ENCODE measurements around the gene CENPX. TPM values are rescaled to one million over a fixed set of nuclear protein-coding genes. Genes with fewer than 3 reads are reported as not detected.

Gene CENPX
- total RNA-seq: 82.9 and 87.9 TPM in 2 replicates

DNA sequence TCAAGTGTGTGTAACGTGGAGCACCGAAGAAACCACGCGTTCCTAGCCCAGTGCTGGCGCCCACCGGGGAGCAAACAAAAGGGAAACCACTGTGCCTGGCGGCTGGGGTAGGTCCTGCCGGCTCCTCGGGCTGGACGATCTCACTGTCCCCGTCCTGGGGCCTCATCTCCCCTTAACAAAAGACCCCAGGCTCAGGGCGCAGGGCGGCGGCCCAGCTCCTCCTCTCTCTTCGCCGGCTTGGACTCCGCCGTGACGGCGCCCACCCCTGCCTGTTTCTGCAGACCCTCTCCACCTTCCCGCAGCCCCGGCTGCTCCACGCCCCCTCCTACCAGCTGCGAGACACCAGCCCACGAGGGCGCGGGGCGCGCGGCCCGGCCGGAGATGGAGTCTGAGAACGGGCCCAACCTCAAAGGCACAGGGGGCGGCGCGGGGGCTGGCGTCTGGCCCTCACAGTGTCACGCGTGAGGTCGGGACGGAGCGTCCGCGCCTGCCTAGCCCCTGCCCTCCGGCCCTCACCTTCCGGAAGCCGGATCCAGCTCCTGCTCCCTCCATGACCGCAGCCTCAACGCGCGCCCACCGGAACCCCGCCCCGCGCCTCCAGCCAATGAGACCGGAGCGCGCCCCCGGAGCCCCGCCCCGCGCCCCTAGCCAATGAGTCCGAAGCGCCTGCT is at the start of gene CENPX:
Gene CENPX (minus strand): TSS at position 569 of the 671 bp plus-strand sequence. CDS start 17 bp downstream, at position 552.
- intact Hi-C loops (cut with micrococcal nuclease): loop anchor here (5.0 kb wide), 2 partner anchors 95 to 150 kb away; partner anchors contain the start of genes ARHGDIA and MAFG

DNA sequence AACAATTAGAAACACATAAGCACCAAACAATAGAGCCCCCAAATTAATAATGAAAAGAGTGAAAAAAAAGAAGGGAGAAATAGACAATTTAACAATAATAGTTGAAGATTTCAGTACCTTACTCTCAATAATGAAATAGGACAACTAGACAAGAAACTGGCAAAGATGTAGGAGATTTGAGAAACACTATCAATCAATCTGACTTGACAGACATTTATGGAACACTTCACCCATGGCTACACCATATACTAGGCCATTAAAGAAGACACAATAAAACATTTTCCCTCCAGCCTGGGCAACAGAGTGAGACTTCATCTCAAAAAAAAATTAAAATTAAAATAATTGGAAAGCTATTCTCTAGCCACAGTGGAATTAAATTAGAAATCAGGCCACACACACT is 47.9 kb upstream of the CENPX start:
- intact Hi-C loops (cut with micrococcal nuclease): no loop called here

DNA sequence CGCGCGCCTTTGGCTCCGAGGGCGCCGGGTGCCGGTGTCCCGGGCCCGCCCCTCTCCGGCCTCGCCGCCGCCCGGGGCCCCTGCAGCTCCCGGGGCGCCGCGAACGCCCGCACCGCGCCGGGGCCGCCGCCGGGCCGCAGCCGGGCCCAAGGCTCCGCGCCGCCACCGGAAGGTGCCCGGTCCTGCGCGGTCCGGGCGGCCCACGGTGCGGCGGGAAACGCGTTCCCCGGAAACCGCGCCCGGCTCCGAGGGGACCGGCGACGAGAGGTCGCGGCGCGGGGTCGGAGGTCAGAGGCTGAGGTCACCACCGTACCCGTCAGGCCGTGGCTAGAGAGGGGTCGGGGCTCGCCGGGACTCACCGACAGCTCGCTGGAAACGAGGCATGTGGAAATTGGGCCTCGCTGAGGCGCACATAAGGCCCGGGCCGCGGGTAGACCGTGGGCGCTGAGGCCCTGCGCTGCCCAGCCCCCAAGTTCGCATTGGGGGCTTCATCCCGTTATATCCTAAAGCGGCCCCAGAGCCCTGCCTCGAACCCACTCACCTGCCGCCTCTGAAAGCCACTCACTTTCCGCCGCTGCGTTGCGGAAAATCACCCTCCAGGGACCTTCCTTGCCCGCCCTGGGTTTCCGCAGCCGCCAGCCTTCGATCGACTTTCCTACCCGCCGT is 43.1 kb upstream of the CENPX start, which contains the start of gene DUS1L:
Gene DUS1L (minus strand): TSS at position 167 of the 666 bp plus-strand sequence. CDS start 745 bp downstream, outside the sequence.
- intact Hi-C loops (cut with micrococcal nuclease): no loop called here

DNA sequence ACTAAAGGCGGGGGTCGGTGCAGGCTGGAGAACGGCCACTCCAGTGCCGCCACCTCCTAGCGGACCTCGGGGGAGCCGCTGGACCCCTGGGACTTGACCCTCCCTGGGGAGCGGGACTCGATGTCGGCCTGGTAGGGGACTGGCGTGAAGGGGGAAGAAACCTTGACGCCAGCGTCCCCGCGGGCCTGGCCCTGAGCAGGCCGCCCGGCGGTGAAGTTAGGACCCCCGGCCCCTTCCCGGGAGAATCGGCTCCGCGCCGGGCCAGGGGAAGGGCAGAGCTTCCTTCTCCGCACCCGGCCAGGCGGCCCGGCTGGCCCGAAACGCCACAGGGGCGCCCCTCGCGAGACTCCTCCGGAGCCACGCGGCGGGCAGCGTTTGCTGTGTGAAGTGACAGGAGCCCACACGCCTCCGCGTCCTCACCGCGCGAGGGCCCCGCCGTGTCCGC is 42.5 kb upstream of the CENPX start:
- intact Hi-C loops (cut with micrococcal nuclease): no loop called here

DNA sequence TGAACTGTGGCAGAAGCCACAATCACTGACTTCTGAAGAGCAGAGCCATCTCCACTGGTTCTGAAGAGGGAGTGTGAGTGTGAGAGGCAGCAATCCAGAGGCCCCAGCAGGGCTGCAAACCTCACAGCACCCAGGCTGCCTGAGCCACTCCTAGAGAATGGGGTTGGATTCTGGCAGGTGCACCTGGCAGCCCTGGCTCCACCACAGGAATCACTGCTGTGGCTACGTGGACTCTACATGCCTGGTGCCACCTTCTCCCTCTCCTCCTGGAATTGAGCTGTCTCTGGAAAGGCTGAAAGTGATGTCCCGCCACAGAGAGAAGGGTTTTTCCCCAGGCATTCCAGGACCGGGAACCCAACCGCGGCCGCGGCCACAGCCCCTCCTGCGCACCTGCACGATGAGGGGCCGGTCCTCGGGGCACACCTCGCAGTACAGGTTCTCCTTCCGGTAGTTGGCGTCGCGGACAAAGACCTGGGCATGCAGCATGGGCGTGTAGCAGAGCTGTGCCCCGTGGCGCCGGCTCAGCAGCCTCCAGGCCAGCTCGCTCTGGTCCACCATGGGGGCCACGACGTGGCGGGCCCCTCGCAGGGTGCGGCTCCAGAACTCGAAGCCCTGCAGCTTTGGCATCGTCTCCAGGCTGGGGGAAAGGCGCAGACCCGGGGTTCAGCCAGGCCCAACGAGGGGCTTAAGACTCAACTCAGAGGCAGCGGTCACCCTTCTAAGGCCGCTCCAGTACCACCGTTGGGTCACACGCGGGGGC is 41.9 kb upstream of the CENPX start:
- intact Hi-C loops (cut with micrococcal nuclease): no loop called here

DNA sequence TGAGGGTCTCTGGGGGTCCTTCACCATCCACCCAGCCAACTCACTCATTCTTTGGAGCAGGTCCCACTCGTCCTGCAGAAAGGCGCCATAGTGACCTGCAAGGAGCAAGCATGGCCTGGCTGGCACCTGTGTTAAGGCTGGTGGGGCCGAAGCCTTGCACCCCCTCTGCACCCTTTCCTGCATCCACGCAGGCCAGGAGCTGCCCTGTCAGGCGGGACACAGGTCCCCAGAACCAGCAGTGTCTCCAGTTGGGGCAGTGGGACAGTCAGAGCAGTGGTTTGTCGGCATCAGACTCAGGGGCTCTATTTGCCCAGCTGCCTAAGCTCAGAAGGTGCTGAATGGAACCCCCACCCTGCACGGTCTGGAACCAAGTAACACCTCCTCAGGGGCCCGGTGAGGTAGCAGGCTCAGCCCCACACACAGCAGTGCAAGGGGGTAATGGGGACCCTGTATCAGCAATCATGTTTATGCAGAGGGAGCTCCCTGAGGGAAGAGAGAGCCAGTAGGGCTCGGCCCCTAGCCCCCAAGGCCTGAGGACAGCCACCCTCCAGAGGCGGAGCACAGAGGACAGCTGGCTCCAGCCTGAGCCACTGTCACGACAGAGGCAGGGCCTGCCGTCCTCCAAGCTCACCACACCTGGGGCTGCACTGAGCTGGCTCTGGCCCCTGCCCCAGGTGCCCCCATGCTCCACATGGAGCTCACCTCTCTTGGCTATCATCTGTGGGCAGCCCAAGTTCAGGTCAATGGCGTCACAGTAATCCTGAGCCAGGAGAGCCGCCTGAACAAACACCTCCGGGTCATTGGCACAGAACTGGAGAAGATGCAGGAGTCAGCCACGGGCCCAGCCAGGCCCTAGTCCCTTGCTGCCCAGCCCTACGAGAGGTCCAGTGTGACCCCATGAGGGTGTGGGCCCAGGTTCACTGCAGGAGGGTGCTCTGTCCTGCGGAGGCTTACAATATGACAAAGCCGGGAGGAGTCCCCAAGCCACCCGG is 41.0 kb upstream of the CENPX start:
- intact Hi-C loops (cut with micrococcal nuclease): no loop called here

DNA sequence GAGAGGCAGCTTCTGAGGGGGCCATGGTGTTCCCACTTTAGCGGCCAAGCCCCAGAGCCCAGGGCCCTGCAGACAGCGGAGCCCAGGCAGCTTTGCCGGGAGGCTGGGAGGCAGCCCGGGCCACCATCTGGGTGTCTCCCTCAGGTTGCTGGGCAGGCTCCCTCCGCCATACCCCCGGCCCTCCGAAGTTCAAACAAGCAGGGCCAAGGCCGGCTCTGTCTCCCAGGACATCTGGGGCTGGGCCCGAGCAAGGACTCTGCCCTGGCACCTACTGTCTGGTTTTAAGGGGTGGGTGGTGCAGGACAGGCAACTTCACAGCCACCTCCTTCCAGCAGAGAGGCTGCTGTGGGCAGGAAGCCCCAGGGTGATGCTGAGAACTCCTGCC is 40.3 kb upstream of the CENPX start:
- intact Hi-C loops (cut with micrococcal nuclease): no loop called here

DNA sequence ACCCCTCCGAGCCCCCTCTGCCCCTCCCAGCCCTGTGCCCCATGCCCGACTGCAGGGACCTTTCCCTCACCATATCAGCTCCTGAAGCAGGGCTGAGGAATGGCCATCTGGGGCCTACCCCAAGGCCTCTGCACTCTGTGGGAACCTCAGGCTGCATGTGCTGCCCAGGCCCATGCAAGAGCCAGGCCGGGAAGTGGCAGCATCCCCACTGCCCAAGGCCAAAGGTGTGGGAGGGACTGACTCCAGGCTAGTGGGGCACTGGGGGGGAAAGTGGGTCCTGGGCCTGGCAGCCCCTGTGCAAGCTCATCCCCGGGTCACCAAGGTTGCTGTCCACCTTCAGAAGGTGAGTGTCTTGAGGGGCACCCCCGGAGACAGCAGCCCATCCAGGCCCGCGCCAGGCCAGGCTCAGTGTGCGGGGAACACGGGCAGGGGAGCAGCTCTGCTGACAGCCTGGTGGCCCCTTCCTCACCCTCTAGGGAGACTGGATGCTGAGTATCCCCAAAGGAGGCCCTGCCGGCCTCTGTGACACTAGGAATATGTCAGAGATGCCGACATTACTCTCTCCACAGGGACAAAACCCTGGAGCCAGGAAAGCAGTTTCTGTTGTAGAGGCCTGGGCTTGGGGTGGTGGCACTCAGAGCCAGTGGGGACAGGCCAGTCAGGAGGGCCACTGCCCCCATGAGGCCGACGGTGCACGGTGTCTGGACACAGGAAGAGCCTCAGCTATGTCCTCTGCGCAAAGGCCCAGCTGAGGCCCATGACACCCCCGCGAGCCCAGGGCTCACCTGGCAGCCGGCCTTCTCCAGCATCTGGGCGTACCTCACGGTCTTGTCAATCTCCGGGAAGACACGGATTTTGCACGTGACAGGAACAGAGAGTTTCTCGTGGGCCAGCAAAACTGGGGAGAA is 39.7 kb upstream of the CENPX start:
- intact Hi-C loops (cut with micrococcal nuclease): no loop called here

DNA sequence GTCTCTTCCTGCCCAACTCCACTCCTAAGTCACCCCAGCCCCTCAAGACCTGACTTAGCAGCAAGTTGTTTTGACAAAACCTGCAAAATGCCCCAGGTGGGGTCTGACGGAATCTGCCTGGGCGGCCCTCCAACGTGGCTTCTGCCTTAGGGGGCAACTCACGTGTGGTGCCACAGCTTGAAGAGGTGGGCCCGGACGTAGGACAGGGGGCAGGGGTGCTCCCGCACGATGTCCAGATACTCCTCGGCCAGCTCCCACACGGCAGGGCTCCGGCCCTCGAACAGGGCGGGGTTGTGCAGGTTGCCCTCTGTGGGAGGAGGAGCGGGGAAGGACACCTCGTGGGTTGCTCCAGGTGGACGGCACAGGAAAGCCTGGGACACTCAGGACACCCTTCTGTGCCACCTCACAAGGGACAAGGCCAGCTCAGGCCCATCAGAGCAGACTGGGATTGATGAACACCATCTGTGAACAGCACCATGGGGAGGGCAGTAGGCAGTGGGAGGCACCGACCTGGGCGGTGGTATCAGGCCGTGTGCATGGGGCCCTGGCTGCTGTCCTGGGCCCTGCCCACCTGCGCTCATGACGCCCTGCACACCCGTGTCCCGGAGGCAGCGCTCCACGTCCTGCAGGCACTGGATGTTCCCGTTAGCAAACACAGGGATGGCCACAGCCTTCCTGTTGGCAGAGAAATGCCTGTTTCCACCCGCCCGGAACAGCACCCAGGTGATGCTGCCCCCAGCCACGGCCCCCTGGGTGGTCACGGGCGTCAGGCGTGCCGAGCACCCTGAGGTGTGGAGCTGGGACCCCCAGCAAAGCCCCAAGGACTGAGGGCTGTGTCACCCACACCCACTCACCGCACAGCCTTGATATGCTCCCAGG is 38.6 kb upstream of the CENPX start:
- intact Hi-C loops (cut with micrococcal nuclease): no loop called here

DNA sequence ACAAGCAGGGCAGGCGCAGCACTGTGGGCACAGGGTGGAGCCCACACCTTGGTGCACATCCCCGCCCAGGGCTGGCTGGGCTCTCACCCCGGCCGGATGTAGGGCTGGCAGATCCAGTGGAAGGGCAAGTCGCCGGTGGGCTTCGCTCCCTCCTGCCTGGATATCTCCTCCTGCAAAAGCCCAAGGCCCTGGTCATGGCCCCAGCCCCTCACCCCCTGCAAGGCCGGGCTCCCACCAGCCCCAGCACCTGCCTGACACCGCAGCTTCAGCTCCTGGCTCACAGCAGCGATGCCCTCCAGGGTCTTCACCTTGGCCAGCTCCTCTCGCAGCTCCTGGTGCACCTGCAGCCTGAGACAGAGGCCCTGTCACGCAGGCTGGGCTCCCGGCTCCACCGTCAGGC is 37.9 kb upstream of the CENPX start:
- intact Hi-C loops (cut with micrococcal nuclease): no loop called here

DNA sequence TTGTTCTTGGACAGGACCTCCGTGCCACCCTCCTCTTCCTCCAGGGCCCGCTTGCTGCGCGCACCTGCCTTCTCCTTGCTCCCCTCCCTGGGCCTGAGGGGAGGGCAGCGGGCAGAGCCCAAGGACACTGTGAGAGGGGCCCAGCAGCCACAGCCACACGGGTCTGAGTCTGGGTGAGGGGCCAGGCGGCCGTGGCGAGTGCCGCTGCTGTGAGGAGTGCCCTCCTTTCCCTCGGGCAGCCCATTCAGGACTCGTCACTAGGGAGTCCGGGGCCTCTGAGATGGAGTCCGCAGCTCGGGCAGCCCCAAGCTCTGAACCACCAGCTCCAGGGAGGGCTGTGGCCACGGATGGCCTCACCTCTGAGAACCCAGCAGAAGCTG is 37.3 kb upstream of the CENPX start:
- intact Hi-C loops (cut with micrococcal nuclease): no loop called here

DNA sequence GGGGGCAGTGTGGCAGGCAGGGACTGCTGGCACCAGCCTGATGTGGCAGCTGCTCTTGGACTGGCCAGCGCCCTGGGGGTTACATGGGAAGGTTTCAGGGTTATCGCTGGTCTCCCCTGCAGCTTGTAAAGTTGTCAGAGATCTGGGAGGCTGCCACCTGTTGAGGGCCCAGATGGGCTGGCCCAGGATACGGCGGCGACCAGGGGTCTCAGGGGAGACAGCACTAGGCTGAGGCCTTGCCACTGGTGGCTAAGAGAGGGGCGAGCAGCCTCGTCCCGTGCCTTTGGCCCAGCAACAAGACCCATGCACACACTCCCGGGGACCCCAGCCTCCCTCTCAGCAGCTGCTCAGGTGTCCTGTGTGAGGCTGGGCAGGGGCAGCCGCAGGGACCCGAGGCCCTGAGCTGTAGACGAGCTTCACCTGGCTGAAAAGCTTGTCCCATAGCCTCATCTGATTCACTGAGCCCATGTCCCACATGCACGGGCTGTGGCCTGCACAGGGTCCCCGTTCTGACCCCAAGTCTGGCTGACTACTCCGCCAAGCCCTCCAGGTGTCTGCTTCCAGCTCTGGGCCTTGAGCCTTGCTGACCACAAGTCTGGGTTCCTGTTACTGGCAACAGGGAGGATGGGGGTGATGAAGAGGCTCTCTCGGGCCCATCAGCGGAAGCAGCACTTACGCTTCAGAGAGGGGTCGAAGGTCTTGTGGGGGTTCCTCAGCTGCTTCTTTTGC is 36.8 kb upstream of the CENPX start:
- intact Hi-C loops (cut with micrococcal nuclease): no loop called here

DNA sequence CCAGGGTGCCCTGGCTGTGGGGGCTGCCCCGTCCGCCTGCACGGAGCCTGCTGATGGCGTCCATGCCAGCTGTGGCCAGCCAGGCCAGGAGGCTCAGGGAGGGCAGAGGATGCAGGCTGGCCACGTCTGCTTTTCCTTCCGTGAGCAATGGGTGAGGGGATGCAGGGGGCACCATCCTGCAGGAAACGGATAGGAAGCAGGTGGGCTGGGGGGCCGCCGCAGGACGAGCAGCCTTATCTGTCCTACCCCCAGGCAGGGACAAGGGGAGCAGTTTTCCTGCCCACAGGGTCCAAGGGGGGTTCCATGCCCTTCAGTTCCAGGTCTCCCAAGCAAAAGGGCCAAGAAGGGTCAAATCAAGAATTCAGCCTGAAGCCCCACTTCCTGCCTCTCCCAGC is 36.2 kb upstream of the CENPX start:
- intact Hi-C loops (cut with micrococcal nuclease): no loop called here

DNA sequence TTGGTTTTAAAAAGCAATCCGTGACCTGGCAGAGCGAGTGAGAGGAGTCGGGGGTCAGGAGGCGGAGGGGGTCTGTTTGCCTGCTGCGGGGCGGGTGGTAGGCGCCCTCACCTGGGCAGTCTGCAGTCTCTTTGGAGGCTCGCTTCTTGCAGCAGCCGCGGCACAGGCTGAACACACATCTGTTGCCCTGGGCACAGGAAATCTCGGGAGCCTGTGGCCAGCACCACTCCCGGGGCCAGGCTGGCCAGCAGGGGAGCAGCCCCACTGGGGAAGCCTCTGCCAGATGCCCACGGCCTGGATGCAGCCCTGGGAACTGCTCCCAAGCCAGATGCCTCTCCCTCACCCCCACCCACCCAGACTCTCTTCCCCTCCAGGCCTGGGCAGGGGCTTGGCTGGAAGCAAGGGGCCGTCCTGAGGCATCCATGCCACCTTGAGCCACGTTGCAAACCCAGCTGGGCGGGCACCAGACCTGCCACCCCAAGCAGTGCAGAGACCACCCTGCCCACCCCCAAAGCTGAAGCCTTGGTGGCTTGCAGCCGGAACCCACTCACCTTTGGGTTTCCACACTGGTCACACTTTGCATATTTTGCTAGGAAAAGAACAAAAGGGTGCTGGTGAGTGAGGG is 35.7 kb upstream of the CENPX start:
- intact Hi-C loops (cut with micrococcal nuclease): no loop called here

DNA sequence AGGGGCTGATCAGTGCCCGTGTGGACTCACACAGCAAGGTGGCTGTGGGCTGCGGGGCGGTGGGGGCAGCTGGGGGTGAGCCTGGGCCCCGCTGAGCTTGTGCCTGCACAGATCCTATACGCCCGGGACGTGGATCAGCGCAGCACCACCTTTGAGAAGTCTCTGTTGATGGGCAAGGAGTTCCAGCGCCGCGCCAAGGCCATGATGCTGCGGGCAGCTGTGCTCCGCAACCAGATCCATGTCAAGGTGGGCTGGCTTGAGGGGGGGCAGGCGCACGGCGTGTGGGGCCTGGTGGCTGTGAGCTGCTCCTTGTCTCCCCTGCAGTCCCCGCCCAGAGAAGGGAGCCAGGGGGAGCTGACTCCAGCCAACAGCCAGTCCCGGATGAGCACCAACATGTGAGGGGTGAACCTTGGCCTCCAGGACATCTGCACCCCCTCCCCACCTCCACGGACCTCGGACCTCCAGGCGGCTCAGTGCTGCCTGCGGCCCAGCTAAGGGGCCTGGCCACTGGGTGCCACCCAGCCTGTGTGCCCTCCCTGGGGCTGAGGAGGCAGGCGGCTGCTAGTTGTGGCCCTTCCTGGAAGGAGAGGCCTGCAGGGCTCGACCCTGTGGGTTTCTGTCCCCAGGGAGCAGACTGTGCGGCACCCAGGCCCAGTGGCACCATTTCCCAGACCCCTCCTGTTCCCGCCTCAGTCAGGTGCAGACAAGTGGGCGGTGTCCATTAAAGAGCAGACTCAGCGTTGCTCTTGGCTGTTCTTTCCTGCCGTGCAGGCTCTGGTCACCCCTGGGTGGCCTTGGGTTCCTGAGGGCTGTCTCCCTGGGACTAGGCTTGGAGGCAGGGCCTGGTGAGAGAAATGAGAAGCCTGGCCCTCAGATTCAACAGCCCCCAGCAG is 34.3 kb upstream of the CENPX start:
- intact Hi-C loops (cut with micrococcal nuclease): no loop called here

DNA sequence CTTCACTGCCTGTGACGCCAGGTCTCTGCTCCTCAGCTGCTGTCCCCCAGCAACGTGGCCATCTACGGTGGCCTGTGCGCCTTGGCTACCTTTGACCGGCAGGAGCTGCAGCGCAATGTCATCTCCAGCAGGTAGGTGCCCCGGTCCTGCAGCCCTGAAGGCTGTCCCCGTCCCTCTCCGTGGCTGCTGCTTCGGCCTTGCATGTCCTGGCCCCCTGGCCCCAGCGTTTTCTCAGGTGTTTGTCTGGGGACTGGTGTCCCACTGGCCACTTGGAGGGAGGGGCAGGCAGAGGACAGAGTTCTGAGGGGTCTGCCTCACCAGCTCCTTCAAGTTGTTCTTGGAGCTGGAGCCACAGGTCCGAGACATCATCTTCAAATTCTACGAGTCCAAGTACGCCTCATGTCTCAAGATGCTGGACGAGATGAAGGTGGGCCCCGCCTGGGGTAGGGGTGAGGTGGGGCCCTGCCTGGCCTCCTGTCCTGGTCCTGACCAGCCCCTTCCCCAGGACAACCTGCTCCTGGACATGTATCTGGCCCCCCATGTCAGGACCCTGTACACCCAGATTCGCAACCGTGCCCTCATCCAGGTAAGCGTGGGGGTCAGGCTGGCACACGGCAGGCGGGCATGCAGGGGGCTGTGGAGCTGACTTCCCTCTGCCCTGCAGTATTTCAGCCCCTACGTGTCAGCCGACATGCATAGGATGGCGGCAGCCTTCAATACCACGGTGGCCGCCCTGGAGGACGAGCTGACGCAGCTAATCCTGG is 33.5 kb upstream of the CENPX start:
- intact Hi-C loops (cut with micrococcal nuclease): no loop called here

Measured in T-helper 2 cell treated with Interferon-gamma antibody and Interleukin-4, amounts not matched to agents 100 ng/mL and 5 ng/mL, for 36 hours (primary cell).